RKO (cell line): ENCODE measurements around the gene FCMR.

Source experiments
- DNase-seq: peaks from one replicate; pipeline ENCODE4 v3.0.0-alpha.2; 2016; ENCODE audit warnings: low spot score

The FCMR gene

DNA sequence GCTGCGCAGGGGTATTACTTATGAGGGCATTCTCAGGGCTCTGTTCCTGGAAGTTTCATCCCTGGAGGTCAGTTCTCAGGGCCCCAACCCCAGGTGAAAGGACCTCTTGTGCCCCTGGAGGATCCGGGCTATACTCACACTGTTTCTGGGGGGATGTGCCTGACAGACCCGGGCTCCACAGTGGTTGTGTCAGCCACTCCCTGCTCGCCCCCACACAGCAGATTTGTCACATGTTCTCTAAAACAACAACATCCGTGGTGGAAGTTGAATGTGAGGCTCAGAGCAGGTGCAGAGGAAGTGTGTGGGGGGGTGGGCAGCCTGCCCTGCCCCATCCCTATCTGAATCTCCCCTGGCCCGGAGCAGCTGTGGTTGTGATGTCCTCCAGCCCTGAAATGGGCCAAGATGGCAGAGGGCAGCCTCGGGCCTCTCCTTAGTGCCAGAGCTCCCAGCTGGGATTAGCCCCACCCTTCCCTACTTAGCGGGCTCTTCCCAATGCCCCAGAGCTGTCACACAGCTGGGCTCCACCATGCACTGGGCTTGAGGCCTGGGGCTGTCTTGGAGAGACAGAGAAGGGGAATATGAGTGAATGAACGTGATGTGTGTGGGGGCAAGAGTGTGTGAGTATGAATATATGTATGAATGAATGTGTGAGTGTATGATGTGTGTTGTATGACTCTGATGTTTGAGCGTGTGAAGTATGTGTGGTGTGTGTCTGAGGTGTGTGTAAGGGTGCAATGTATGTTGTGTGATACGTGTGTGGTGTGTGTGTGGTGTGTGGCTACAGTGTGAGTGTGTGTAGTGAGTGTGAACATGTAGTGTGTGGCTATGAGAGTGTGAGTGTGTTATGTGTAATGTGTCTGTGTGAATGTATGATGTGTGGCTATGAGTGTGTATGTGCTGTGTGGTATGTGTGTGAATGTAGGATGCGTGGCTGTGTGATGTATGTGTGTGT is 1.5 kb upstream of the FCMR start:
- no peak for DNase-seq

DNA sequence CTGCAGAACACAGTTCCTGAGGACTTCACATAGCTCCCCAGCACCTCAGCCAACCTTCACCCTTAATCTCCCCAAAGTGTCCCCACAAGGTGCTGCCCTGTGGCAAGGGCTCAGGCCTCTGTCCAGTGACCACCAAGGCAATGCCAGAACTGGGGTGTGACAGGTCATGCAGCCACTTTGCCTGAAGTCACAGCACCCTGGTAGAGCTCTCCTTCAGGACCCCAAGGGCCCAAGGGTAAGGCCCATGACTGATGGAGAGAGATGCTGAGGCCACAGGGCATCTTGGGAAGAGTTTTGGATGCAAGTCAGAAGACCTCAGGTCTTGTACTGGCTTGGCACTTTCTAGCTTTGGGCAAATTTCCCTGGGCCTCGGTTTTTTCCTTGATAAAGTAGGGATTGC is 783 bp upstream of the FCMR start:
- DNase-seq, result no peak

DNA sequence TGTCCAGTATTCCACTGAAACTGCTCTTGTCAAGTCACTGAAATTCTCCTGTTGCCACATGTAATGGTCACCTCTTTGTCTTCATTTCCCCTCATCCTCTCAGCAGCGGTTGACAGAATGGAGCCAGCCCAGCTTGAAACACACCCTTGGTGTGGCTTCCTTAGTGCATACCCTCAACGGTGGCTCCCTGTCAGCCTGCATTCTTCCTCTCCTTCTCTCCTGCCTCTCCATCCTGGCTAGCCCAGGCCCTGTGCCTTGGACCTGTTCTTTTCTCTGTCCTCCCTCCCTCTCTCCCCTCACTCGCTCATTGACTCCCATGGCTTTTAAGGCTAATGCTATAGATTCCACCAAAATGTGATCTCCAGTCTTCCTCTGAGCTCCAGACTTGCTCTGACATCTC is 3.7 kb downstream of the FCMR start:
- no peak for DNase-seq

DNA sequence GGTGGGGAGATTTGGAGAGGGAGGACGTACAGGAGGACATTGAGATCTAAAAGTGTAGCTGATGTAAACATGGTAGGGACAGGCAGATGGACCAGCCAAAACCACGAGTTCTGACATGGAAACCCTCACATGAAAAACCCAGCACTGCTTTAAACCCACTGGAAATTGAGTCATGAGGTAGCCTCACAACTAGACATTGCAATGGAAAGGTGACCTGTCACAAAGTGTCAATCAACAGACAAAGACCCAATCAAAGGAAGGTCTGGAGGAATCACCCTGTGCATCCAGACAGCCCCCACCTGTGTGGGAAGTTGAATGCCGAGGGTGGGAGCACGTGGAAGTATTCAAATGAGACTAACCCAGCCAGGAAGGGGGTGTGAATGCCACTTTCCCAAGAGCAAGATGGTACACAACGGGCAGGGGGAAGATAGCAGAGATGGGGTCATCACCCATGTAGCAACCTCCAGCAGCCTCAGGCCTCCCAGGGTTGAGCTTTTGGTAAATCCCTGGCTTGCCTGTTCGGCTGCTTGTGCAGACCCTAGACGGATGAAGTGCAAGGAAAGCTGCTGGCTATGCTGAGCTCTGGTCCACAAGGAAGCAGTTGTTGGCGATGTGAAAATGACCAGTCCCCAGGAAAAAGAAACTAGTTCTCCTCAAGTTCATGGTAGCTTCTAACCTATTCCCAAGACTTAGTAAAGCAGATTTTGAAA is 5.6 kb downstream of the FCMR start:
- no peak for DNase-seq

DNA sequence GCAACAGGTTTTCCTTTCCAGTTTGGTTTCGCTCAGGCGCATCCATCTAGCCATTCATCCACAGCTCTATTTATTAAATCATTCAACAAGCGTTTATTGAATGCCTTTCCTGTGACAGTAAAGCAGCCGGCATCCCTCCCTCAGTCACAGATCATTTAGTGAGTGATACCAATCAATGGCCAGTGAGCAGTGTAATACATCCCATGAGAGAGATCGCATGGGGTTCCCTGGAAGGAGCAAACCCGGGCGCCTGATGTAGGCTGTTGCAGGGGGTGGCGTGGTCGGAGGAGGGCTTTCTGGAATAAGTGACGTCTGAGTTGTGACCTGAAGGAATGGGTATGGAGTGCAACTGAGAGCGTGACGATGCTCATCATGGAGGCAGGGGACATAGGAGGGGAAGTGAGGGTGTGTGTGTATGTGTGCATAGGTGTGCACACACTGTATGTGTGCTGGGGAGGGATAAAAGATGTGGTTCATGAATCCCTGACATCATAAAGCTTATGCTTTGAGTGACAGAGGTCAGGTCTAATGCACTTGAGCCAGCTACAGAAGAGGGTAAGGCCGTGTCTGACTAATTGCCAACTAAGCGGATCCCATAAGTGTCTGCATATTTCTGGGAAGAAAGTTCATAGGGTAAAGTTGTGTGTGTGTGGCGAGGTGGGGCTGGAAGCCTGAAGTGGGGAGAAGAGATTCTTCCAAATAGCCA is 6.6 kb downstream of the FCMR start:
- DNase-seq, result no peak

DNA sequence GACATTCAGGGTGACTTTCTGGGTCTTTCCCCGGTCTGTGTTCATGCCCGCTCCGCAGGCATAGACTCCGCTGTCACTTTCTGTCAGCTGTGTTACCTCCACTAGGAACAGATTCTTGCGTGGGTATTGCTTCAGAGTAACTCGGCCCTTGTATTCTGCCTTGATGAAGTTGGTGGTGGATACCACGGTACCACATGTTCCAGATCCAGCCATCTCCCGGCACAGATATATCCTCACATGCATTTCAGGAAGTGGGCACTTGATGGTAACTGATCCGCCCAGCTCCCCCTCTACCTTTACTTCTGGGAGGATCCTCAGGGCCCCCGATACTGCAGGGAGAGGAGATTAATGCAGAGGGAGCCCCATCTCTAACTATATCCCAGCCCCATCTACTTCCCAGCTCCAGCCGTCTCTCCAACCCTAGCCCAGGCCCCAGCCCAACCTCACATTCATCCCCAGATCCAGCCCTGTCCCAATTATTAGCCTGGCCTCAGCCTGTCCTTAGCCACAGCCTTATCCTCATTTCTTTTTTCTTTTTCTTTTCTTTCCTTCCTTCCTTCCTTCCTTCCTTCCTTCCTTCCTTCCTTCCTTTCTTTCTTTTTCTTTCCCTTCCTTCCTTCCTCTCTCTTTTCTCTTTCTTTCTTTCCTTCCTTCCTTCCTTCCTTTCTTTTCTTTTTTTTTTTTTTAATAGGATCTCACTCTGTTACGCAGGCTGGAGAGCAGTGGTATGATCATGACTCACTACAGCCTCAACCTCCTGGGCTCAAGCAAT is 7.8 kb downstream of the FCMR start:
- DNase-seq, result no peak

DNA sequence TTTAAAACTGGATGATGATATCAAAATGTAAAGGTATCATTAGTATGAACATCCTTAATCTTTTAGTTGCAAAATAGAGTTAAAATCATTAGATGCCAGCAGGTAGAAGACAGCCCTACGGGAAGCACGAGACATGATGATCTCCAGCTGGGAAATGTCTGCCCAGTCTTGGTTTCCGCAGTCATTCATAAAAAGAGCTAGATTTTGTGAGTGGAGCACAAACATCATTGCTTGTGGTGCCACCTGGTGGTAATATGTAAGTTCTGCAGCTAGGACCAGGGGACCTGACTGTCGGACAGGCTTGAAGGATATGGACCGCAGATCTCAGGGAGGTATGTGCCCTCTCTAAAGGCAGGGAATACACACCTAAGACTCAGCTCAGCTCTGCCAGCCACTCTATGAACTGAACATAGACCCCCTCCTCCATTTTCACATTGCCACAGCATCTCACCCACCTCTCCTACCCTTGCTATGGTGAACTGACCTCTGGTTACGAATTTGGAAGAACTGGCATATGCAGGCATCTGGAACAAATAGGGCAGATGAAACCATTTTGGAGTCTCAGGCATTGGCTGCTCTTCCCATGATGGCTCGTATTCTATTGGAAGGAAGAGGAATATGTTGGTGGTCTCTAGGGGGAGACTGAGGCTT is 9.2 kb downstream of the FCMR start:
- peak; percentile 68 for DNase-seq

DNA sequence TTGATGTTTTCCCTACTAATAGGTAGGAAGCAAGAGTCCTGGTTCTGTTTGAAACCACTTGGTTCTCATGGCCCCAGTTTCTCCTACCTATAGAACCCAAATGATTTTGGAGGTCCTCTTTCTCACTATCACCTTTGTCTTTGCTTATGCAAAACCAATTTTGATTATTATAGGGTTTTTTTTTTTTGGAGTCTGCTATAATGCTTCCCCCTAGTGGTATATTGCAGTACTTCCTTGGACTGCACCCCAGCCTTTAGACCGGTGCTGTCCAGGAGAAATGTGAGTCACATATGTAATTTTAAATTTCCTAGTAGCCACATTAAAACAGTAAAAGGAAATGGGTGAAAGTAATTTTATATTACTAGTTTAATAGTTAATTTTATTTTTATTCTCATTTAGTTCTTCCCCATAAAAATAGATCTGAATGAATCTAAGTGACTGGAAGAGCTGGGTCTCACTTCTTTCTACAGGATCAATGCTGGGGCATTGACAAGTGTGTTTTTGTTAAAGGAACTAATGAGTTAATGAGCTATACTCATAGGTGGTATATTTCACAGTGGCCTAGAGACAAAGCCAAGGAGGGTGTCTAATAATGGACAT is 10.6 kb downstream of the FCMR start:
- DNase-seq, result peak; percentile 70

DNA sequence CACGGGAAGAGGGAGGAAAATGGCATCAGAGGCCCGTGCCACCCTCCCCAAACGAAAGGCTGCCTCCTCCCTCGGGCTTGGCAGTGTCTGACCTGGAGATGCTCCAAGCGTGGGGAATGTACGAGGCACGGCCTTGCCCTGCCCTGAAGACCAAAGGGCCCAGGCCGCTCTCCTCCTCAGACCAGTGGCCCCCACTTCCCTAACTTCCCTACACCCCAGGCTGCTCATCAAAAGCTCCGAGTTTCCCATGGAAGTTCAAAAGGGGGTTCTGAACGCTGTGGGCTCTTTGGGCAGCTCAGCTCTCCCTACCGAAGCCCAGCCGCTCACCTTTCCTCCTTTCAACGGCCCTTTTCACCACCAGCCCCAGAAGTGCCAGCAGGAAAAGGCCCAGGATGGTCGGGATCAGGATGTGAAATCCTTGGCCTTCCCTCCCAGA is 11.8 kb downstream of the FCMR start:
- no peak for DNase-seq

DNA sequence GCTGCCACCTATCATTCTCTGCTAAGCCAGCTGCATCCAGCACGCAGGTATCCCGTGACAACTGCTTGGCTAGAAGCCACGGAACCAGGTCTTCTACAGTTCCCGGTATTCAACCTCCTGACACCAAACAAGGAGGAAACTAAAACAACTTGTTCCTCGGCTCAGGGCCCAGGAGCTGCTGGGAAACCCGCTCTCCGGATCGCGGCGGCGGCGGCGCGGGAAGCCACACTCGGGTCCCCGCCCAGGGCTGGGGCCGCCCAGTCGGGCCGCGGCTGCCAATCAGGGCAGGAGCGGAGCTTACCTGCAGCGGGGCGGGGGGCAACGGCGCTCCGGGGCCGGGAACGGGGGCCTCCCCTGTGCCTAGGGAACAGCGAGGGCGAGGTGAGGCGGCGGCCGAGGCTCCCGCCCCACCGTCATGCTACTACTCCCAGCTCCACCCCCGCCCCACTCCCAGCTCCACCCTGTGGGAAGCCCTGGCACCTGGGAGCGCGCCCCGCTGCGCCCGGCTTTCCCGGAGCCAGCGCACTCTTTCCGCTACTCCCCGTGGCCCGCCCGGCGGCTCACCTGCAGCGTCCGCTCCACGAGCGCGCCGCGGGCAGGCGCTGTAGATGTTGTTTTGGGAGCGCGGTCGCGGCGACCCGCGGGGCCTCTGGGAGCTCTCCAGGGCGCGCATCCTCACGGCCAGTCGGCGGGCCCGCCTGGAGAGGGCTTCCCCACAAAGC is 12.4 kb downstream of the FCMR start:
- no peak for DNase-seq

DNA sequence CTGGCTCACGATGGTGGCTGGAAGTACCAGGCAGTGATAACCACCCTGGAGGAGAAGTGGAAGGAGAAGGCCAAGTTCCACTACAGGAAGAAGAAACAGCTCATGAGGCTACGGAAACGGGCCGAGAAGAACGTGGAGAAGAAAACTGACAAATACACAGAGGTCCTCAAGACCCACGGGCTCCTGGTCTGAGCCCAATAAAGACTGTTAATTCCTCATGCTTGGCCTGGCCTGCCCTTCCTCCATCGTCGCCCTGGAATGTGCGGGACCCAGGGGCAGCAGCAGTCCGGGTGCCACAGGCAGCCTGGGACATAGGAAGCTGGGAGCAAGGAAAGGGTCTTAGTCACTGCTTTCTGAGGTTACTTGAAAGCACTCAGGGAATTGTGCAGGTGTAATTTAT is 13.7 kb downstream of the FCMR start:
- no peak for DNase-seq

DNA sequence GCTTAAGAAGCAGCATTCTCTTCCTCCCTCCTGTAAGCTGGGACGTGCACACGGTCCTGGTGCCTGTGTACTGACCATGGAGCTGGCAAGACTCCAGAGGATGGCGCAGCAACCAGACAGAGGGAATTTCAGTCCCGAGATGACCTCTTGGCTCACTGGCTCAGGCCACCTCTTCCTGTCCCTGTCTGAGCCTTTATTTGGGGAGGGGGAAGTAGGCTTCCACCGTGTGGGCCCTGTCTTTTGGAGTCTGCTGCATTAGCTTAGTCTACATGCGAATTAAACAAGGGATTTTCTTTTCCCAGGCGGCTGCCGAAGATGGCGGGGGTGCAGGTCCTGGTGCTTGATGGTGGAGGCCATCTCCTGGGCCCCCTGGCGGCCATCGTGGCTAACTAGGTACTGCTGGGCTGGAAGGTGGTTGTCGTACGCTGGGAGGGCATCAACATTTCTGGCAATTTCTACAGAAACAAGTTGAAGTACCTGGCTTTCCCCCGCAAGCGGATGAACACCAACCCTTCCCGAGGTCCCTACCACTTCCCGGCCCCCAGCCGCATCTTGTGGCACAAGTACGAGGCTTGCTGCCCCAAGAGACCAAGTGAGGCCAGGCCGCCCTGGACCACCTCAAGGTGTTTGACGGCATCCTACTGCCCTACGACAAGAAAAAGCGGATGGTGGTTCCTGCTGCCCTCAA is 14.3 kb downstream of the FCMR start:
- no peak for DNase-seq

DNA sequence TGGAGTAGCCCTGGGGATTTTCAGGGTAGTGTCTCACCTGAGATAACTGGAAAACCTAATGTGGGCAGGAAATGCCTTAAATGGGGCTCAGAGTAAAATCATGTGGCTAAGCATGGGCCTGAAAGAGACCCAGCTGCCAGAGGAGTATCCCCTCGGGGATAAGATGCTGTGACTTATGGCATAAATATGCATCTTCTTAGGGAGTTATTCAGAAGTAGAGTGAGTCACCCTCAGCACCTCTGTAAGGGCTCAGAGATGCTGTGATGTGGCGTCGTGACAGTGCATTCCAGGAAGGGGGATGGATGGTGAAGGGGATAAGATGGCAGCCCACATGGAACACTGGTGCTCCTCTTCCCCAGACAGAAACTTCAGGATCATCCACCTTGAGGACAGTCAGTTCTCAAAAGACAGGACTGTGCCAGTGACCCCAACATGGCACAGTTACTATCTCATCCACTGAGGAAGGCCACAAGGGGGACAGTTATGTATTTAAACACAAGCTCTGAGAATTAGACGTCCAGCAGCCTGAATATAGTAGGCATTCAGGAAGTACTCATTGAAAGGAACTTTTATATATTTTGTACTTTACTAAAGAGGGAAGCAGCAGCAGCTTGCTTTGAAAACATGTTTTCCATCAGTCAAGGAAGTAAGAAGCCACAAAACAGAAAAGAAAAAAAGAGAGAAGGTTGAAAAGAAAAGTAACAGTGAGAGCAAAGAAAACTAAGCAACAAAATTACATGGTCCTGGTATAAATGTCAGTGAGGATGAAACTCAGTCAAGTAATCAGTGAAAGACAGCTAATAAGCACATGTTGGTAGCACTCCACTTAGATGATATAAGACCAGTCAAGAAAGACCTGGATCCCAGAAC is 16.2 kb downstream of the FCMR start:
- peak; percentile 63 for DNase-seq

DNA sequence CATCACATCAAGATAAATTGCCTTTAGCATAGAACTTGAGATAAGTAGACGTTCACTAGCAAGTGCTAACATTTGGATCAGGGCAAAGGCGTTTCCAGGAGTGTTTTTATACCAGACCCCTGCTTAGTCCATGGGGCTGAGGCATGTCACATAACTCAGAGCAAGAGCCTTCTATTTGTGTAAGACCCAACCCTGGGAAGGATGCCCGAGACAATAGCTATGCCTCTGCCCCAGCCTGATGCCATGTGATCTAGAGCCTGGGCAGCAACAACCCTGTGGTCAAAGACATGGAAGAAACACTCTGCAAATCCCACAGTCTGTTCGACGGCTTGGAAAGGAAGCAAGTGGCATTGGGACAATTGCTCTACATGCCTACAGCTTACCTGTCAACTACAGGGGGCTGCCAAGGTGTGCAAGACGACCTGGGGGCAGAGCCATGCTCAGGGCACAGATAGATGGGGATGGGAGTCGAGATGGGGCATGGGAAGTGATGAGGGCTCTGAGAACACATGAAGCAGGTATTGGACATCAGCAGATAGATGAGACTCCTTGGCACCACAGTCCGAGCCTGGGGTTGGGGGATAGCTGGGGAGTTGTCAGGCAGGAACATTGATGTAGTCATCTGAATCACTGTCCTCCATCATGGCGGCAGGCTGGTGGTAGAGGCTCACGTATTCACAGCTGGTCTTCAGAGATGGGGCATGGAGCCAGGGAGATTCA is 17.2 kb downstream of the FCMR start:
- no peak for DNase-seq

DNA sequence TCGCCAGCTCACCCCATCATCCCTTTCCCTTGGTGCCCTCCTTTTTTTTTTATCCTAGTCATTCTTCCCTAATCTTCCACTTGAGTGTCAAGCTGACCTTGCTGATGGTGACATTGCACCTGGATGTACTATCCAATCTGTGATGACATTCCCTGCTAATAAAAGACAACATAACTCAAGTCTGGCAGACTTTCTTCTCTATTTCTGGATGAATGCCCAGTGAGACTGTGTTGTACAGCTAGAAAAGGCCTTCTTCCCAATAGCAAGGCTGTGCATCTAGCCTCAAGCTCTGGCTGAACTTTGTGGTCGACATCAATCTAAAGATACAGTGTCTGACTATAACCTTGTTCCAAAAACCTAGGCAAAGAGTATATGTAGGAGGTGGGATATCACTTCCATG is 18.1 kb downstream of the FCMR start:
- no peak for DNase-seq

DNA sequence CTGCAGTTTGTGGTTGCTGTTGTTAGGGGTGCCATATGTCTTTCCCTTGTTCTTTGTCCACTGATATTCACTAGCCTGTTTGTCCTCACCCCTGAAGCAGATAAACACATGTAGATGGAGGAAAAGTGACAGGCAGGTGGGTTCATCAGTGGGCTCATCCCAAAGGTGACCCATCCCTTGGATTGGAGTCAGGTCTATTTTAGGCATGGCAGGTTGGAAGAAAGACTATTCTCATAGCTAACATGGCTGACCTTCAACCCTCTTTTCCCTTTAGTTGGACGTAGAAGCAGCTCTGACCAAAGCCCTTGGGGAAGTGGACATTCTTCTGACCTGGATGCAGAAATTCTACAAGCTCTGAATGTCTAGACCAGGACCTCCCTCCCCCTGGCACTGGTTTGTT is 19.0 kb downstream of the FCMR start:
- no peak for DNase-seq

DNA sequence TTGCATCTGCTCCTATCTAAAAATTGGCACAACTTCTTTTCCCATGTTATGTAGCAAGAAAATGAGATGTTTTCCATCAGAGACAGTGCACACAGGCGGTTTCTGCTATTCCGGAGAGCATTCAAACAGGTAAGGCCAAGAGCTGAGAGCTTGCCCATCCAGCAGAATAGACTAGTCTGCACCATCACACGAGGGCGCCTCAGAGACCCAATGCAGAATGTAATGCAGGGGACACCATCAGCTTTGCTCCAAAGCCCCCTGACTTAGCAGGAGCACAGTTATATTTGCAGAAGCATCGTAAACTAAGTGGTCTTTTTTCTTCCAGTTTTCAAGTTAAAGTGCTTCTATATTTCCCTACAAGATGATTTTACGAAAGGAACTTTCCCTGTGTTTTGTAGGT is 19.8 kb downstream of the FCMR start:
- DNase-seq, result no peak

DNA sequence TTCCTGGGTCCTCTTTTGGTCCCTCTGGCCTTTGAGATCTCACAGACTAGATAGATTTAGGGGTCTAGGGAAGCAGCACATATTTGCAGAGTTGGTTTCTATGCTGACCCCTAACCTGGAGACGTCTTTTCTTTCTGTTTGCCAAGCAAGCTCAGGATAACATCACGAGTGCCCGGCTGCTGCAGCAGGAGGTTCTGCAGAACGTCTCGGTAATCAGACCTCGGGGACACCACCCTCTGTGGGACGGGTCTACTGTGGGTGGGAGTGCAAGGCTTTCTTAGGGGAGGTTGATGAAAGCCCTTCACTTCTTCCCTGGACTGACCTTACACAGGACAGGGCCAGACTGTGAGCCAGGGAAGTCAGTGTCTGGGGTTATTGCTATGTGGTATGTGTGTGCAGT is 21.6 kb downstream of the FCMR start:
- DNase-seq, result no peak
